SK-N-SH (cell line): ENCODE measurements around the gene CX3CL1.

ENCODE experiments used
- CTCF ChIP-seq: fragments of 200-600 bp; sonication (generic); IDR thresholded peaks from 2 replicates; pipeline ENCODE4 v1.6.1; 2017; ENCODE audit warnings: antibody characterized with exemption, mild to moderate bottlenecking, moderate library complexity
- JUND ChIP-seq: IDR thresholded peaks from 2 replicates; pipeline ENCODE4 v1.4.0; 2012
- NFIC ChIP-seq: IDR thresholded peaks from 2 replicates; pipeline ENCODE4 v1.4.0; 2012; ENCODE audit warnings: borderline replicate concordance
- TEAD4 ChIP-seq: IDR thresholded peaks from 2 replicates; pipeline ENCODE4 v1.4.0; 2012; ENCODE audit warnings: mild to moderate bottlenecking, borderline replicate concordance; ENCODE audit not compliant: insufficient read depth
- TF ChIP-seq, protein P1 (sequence below): fragments of 150-350 bp; IDR thresholded peaks from 2 replicates; pipeline ENCODE4 v1.6.1; 2016; ENCODE audit warnings: mild to moderate bottlenecking, low read depth, low read length

GRCh38 chr16:57386381-57386951, 14.2 kb downstream of the CX3CL1 start:
- TF ChIP-seq, protein P1, sequence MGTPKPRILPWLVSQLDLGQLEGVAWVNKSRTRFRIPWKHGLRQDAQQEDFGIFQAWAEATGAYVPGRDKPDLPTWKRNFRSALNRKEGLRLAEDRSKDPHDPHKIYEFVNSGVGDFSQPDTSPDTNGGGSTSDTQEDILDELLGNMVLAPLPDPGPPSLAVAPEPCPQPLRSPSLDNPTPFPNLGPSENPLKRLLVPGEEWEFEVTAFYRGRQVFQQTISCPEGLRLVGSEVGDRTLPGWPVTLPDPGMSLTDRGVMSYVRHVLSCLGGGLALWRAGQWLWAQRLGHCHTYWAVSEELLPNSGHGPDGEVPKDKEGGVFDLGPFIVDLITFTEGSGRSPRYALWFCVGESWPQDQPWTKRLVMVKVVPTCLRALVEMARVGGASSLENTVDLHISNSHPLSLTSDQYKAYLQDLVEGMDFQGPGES, result no peak
- TF ChIP-seq NFIC, result no peak
- TF ChIP-seq TEAD4, result no peak
- no peak for TF ChIP-seq JUND
- no peak for TF ChIP-seq CTCF
